Nucleus accumbens (tissue), 56 donors: ENCODE results near the gene TAOK1.

ENCODE experiments used
- DNase-seq, 56 donors: peaks; one replicate each; lab custom pipeline; 2025; lab: John Stamatoyannopoulos, UW

The TAOK1 gene

GRCh38 chr17:29591146-29591736 lies 201.1 kb downstream of the TAOK1 start:
- peak in 26 of 56 donors; percentile 35 to 75 (median 58) for DNase-seq

DNA sequence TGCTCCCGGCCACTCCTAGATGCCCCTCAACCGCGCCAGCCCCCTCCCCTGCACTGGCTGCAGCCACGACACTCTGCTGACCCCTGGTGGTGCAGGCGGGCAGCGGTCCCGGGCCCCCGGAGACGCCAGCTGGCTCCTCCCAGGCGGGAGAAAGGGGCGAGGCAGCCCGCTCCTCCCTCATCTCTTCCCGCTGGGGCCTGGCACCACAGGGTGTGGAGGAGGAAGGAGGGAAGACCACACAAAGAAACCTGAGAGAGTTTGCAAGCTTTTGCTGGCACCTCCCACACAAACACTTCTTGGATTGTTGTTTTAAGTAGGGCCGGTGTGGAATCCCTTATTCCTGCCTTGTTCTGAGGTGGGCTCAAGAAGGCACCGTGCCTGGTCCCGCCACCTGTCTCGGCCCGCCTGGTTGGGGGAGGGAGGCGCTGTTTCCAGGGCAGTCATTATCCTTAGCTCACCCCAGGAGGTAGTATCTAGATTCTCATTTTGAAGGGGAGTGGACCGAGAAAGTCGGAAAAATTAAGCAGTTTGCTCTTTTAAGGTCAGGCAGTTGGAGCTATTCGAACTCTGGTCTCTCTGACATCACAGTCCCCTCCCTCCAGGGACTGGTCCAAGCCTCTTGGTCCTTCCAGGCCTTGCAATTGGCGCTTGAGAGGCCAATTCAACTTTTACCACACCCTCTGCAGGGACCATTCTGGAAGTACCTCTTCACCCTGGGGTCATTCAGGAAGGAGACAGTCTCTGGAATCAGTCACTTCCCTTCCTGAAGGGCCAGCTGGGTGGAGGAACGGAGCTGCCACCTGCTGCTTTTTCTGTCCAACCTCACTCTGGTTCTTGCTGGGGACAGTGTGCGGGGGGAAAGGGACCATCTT lies 201.8 kb downstream of the TAOK1 start:
- DNase-seq = peak in 55 of 56 donors; percentile 51 to 94 (median 85)

GRCh38 chr17:29592850-29593551 lies 202.8 kb downstream of the TAOK1 start, which contains the start of gene ANKRD13B:
ANKRD13B (plus strand) TSS chr17:29593132; CDS start chr17:29593622, 490 bp downstream.
- peak in 48 of 56 donors; percentile 28 to 83 (median 62) for DNase-seq

DNA sequence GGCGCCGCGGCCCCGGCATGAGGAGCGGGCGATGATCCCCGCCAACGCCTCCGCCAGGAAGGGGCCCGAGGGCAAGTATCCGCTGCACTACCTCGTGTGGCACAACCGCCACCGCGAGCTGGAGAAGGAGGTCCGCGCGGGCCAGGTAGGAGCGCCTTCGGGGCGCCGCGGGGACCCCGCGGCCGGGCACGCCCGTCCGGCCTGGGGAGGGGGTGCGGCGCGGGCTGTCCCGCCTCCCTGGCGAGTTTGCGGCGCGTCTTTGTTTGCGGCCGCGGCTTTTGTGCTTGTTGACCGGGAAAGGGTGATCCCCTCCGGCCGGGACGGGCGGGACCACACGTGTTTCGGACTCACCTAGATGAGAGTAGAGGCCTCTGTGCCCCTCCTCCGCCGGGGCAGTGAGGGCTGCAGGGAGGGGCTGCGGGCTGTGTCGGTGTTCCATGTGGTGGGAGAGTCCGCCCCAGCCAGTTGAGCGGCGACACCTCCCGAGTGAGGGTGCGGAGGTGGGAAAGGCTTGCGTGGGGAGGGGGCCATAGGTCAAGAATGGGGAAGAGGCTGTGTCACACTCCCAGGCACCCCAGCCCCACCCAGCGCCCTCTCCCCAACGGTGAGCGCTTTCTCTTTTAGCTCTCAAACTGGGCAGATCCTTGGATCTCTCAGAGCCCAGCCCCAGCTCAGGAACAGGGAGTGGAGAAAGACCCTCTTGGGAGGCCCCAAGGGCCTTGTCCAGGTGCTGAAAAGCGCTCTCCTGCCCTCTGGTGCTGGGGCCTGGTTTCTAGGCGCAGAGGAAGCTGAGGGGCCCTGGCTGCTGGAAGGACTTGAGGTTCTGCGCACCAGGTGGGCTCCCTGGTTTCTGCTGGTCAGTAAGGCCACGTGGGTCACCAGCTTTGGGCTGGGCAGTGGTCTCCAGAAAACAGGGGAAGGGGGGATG lies 203.7 kb downstream of the TAOK1 start:
- peak in 3 of 56 donors; percentile 22 to 46 (median 26) for DNase-seq

GRCh38 chr17:29594519-29595090 lies 204.4 kb downstream of the TAOK1 start:
- no peak for DNase-seq

- DNase-seq = no peak
Measured at GRCh38 chr17:29595107-29595942, 205.2 kb downstream of the TAOK1 start.

DNA sequence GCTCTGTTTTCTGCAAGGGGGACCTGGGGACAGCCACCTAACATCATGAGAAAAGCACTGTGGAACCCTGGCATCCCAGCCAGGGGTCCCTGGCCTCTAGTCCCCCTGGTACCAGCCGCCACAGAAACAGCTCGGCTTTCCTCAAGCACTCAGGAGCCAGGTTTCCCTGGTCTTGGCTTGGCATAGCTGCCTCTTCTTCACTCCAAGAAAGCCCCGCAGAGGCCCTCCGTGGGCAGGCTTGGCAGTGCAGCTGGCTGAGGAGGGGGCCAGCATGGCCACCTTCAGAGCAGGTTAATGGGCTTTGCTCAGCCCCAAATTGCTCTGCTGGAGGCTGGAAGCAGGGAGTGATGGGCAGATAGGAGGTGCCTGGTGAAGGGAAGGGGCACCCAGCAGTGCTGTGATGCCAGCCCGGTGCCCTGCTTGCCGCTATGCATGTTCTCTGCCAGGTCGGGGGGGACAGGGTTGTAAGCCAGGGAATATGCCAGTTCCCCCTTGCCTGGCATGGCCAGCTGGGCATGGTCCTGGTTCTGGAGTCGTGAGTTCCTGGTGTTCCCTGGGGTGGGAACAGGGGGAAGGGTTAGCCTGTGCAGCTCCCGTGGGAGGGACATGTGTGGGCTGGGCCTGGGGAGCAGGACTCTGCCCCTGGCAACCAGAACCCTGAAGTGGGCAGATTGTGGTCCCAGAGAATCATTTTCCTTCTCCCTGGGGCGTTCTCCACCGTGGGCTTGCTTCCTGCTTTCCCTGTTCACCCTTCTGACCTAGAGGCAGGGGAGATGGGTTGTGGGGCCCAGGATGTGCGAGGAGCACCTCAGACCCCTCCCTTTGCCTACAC lies 206.0 kb downstream of the TAOK1 start:
- DNase-seq = no peak

DNA sequence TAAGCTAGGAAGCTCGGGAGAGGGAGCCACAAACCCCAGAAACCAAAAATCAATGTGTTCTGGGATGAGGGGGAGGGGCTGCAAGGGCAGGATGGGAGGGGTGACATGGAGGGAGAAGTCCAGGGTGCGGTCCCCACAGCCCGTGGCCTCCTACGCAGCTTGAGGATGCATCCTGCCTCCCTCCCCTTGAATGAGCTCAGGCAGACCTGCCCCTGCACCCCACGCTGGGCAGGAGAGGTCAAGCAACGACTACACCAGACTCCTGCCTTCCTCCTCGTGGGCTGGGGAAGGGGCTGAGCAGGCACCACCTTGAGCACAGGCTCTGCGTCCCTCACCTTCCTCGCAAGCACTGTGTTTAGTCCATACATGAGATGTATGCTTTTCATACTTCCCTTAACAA lies 206.6 kb downstream of the TAOK1 start:
- DNase-seq = peak in 1 of 56 donors; percentile 9

DNA sequence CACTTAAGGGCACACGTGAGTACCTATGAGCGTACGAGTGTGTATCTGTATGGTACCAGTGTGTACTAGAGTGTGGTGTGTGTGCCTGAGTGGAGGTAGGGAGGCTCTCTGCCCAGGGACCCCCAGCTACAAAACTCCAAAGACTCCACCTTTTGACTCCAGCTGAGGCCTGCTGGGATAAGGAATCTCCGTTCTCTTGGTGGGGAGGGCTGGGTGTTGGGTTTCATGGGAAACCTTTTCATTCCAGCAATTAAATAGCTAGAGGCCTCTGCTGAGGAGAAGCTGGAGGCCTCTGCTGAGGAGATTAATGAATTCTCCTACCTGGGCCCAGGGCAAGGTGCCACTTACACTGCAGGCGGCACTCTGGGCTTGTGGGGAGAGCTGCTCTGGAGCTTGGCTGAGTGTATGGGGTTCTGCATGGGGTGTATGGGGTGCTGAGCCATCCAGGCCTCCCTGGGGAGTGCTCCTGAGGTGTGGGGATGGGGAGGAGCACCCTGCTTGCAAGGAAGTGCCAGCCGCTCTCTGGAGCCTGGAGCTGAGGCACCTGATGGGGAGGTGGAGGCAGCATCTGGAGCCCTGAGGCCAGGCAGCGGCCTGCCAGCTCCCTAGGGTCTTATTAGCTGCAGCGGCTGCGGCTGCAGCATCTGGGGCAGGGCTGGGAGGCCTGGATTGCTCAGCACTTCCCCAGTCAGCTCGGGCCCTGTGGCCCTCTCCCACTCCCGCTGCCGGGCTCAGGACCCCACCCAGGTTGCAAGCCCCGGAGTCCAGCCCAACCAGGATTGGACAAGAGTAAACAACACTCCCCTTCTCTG lies 207.4 kb downstream of the TAOK1 start:
- DNase-seq = no peak
